Panc1 (cell line): ENCODE measurements around the gene TAF5L. TPM values are rescaled to one million over a fixed set of nuclear protein-coding genes. Genes with fewer than 3 reads are reported as not detected.
A peak's percentile ranks its signal among the peaks of the same experiment; 100 is the strongest.
"Not testable (repeated sequence)": the region's sequence is repeated elsewhere in the genome, so short reads cannot be mapped to it uniquely, and the experiment has no call there.

ENCODE experiments used
- ATAC-seq: fragments of 200-7000 bp; cut with Tn5 transposase; 2 replicates; pipeline ENCODE4 v1.9.1; 2020; ENCODE audit warnings: mild to moderate bottlenecking, moderate library complexity
- BruUV-seq: library from RNA; stranded (reverse); fragments of 400-500 nt; replicated peaks from 2 replicates; lab custom pipeline; 2021; lab: Mats Ljungman, UMichigan
- CTCF ChIA-PET: fragments of 300-600 bp; sonication (Branson Sonifier 250); formaldehyde crosslinking; loops from one replicate; lab custom pipeline; 2022; ENCODE audit warnings: antibody characterized with exemption; lab: Charles Lee
- POLR2A ChIA-PET: fragments of 300-600 bp; sonication (Branson Sonifier 250); formaldehyde crosslinking; loops from one replicate; lab custom pipeline; 2022; ENCODE audit warnings: antibody characterized with exemption; lab: Charles Lee
- DNase-seq: peaks from one replicate; pipeline ENCODE4 v3.0.0-alpha.2; 2010; ENCODE audit warnings: low read depth, low spot score
- H3K27ac ChIP-seq: 2 replicates; pipeline ENCODE4 v1.5.1; 2011; ENCODE audit warnings: mild to moderate bottlenecking, low read length, inconsistent platforms
- H3K27me3 ChIP-seq: fragments of 200-500 bp; sonication (Bioruptor generic); 2 replicates; pipeline ENCODE4 v1.6.0; 2014; ENCODE audit warnings: low read length, inconsistent platforms; ENCODE audit not compliant: control insufficient read depth, insufficient read depth
- H3K36me3 ChIP-seq: fragments of 200-500 bp; sonication (Bioruptor generic); 2 replicates; pipeline ENCODE4 v1.5.1; 2014; ENCODE audit warnings: inconsistent platforms, mild to moderate bottlenecking, low read length, moderate library complexity; ENCODE audit not compliant: control insufficient read depth, insufficient read depth
- H3K4me1 ChIP-seq: 2 replicates; pipeline ENCODE4 v1.5.1; 2011; ENCODE audit warnings: inconsistent platforms, mild to moderate bottlenecking, low read length, moderate library complexity; ENCODE audit not compliant: control insufficient read depth, insufficient read depth
- H3K4me3 ChIP-seq, 2 experiments: 2 replicates each; pipeline ENCODE4 v1.5.1; 2011 to 2012; ENCODE audit warnings: low read depth in 2 of 2, low read length in 2 of 2, mild to moderate bottlenecking in 2 of 2, inconsistent platforms in 1 of 2, moderate library complexity in 1 of 2
- H3K9me3 ChIP-seq: fragments of 200-500 bp; sonication (Bioruptor generic); 2 replicates; pipeline ENCODE4 v1.5.1; 2014; ENCODE audit warnings: low read depth, mild to moderate bottlenecking, inconsistent platforms, low read length, moderate library complexity; ENCODE audit not compliant: control insufficient read depth, insufficient read depth
- CTCF ChIP-seq: fragments of 450-650 bp; IDR thresholded peaks from 2 replicates; pipeline ENCODE4 v1.5.1; 2017; ENCODE audit warnings: mild to moderate bottlenecking
- POLR2AphosphoS5 ChIP-seq: IDR thresholded peaks from 2 replicates; pipeline ENCODE4 v1.6.1; 2012; ENCODE audit warnings: mild to moderate bottlenecking, low read depth, low read length, moderate library complexity
- REST ChIP-seq, 2 experiments: IDR thresholded peaks; 2 replicates each; pipeline ENCODE4 v1.6.1; 2011 to 2012; ENCODE audit warnings: low read depth in 2 of 2, control low read depth in 1 of 2, low read length in 1 of 2, mild to moderate bottlenecking in 1 of 2, moderate library complexity in 1 of 2; ENCODE audit not compliant: insufficient read depth in 1 of 2
- SIN3A ChIP-seq: IDR thresholded peaks from 2 replicates; pipeline ENCODE4 v1.6.1; 2012; ENCODE audit warnings: low read depth, mild to moderate bottlenecking, low read length, moderate library complexity, borderline replicate concordance; ENCODE audit not compliant: insufficient read depth
- TCF7L2 ChIP-seq: IDR thresholded peaks from 2 replicates; pipeline ENCODE4 v1.6.1; 2011; ENCODE audit warnings: mild to moderate bottlenecking, low read depth, low read length, inconsistent platforms
- in situ Hi-C: cut with HindIII; loops from 2 replicates; pipeline ENCODE4 v1.10.0; 2016; ENCODE audit warnings: low sequenced_read_pairs, low pct_unique_long_range_greater_than_20kb
- intact Hi-C: fragments of 100-400 bp; cut with micrococcal nuclease; formaldehyde crosslinking; loops from one replicate; pipeline ENCODE4 v1.10.0; 2022; ENCODE audit not compliant: unreplicated experiment
- total RNA-seq: library from RNA; stranded (reverse); gene quantifications from one replicate; pipeline ENCODE4 v1.2.1, GENCODE V29; 2021; ENCODE audit not compliant: unreplicated experiment

TAF5L gene
- total RNA-seq, 1 experiment from 2014 or later: 23.8 TPM

- no peak for ATAC-seq
- Histone ChIP-seq H3K27me3 (no peaks in the 10 kb centered on the region), H3K36me3 (peaks cover 2% of the 10 kb centered on the region; the same call in 1 of the 2 replicates), H3K4me1 (peaks cover 14% of the 10 kb centered on the region; the same call in 1 of the 2 replicates), H3K4me3 (no peak overlapping the region), H3K9me3 (no peaks in the 10 kb centered on the region), H3K27ac (no peak overlapping the region)
- in situ Hi-C loops (no loop called here), intact Hi-C loops (no loop called here)
- ChIA-PET CTCF (no interaction called here), POLR2A (interaction anchor here (0.7 kb wide), 1 partner anchor 805 kb away, joined by 11 read pairs; no protein-coding TSS in a partner anchor)
- TF ChIP-seq REST (IDR thresholded peaks at IDR 0.05; ENCODE audit: insufficient read depth in 1 of 2, low read depth in 2 of 2, low read length in 1 of 2) (no peak), CTCF (no peak), TCF7L2 (no peak), SIN3A (no peak), POLR2AphosphoS5 (no peak)
- BruUV-seq: no TSS peak
- DNase-seq: no peak
Measured at GRCh38 chr1:229561141-229561540, 64.8 kb downstream of the TAF5L start.

GRCh38 chr1:229560124-229560523, 65.8 kb downstream of the TAF5L start:
- H3K27me3 ChIP-seq, POLR2A ChIA-PET, H3K4me3 ChIP-seq, H3K36me3 ChIP-seq, ATAC-seq, CTCF ChIA-PET, intact Hi-C loops, in situ Hi-C loops, BruUV-seq, DNase-seq, H3K9me3 ChIP-seq, H3K27ac ChIP-seq: not testable (repeated sequence)
- H3K4me1 ChIP-seq: peaks cover 14% of the 10 kb centered on the region; the same call in 1 of the 2 replicates

- ChIA-PET CTCF (interaction anchor here (0.7 to 0.9 kb wide), 4 partner anchors 11 to 330 kb away, joined by 3 to 9 read pairs (median 5); no protein-coding TSS in a partner anchor), POLR2A (interaction anchor here (0.7 kb wide), 3 partner anchors 39 to 341 kb away, joined by 4 to 6 read pairs (median 5); no protein-coding TSS in a partner anchor)
- peaks cover 14% of the 10 kb centered on the region; the same call in 1 of the 2 replicates for H3K4me1 ChIP-seq
- H3K27ac ChIP-seq: peak overlapping the region; percentile 83
- ATAC-seq, DNase-seq, intact Hi-C loops, in situ Hi-C loops, BruUV-seq, H3K9me3 ChIP-seq, H3K27me3 ChIP-seq, H3K36me3 ChIP-seq: not testable (repeated sequence)
- peak overlapping the region; percentile 72 to 84 for H3K4me3 ChIP-seq
Measured at GRCh38 chr1:229559336-229559801, 66.6 kb downstream of the TAF5L start.
